Measurements from ENCODE around the gene BCORL1.

BCORL1 gene

GRCh38 chrX:129982300-129983251 is at the start of gene BCORL1:
Gene BCORL1, plus strand, starts transcription at chrX:129982635. Its CDS starts 22,597 bp downstream, at chrX:130005232.
- no peak for FAIRE-seq

DNA sequence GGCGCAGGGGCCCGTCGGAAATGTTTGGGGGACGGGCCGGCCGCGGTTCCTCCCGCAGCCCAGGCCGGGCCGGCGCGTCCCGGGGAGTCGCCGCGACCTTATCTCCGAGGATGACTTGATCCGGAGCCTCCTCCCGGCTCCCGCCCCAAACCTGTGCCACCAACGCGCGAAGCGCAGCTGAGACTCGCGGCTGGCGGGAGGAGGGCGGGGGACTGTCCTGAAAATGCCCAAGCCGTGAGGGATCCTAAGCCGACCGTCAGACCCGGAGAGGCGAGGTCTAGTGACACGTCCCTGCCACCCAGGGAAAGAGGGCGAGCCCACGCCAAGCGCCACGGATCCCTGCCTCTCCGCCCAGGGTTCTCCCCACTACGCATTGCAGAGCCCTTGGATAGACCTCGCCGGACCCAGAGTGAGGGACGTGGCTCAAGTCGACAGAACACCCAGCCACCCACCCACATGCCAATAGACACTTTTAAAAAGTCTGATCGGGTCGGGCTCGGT is 49.6 kb upstream of the BCORL1 start:
- FAIRE-seq = no peak

- FAIRE-seq = no peak
Observed at GRCh38 chrX:129933700-129934099, 48.7 kb upstream of the BCORL1 start.

DNA sequence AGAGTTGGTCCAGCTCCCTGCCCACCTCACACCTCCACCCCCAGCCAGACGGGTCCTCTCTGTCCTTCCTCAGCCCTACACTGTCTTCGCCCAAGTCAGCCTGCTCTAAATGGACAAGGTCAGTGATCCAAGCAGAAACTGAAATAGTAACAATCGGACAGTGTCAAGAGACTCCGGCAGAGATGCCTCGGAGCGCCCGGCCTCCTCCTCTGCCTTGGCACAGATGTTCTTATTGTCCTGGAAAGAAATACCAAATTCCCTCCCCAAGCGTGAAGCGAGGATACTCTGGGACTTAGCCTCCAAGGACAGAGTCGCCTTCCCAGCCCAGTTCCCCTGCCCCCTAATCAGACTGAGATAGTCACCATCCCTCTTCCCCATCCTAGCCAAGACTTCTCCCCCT is 48.0 kb upstream of the BCORL1 start:
- no peak for FAIRE-seq

DNA sequence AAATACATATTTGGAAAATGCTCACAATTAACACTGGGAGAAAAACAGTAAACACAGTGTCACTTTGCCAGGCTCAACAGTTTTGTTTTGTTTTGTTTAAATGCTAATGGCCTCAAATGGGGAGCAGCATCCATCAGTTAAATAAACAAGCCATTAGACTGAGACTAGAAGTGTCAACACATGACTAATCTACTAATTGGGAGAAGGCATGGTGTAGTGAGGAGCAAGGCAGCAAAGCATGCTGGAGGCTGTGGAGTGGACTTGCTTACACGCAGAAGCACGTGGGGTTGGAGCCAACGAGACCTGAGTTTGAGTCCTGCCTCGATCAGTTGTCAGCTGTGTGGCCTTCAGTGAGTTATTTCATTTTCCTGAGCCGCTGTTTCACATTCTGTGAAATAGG is 47.5 kb upstream of the BCORL1 start:
- FAIRE-seq = no peak

GRCh38 chrX:129938081-129938480 is 44.4 kb upstream of the BCORL1 start:
- no peak for FAIRE-seq

- no peak for FAIRE-seq
Observed at GRCh38 chrX:129939986-129940385, 42.4 kb upstream of the BCORL1 start.

DNA sequence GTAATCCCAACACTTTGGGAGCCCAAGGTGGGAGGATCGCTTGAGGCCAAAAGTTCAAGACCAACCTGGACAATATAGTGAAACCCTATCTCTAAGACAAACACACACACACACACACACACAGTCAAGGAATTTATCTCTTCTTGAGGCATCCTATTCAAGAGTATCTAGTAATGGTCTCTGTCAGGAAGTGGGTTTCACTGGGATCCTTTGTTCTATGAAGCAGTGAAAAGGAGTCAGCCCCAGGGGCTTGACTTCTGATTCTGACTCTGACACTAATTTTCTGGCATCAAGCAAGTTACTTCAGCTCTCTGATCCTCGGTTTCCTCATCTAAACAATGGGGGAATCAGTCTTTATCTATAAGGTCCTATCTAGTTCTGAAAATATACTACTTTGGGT is 41.7 kb upstream of the BCORL1 start:
- FAIRE-seq = no peak

DNA sequence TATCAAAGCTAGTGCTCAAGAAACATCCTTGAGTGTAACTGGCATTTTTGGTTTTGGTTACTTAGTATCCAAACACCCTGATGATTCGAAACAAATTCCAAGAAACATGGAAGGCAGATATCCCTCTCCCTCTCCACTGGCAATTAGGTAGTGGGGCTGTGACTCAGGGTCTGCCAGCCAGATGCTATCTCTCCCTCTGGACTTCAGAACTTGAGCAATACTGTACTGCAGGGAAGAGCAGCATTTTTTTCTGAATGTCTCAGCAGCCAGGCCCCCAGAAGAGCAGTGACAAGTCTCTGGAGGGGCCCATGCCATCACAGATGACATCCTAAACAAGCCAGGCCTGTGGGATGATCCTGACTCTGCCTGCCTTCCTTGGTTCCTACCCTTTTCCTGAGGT is 37.3 kb upstream of the BCORL1 start:
- no peak for FAIRE-seq

DNA sequence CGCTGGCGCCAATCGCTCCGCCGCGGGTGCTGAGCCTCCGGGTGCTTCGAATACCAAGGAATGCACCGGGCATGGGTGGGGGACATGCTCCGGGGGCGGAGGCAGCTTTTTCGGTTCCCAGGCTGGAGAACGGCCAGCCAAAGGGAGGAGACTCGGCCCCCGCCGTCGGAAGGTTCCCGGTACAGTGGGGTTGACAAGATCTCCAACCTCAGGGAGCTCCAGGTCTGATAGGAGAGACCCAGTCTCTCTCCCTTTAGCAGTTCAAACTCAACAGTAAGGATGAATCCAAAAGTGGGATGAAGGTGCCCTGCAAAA is 29.1 kb upstream of the BCORL1 start:
- no peak for FAIRE-seq

- no peak for FAIRE-seq
Observed at GRCh38 chrX:129953881-129954280, 28.6 kb upstream of the BCORL1 start.

DNA sequence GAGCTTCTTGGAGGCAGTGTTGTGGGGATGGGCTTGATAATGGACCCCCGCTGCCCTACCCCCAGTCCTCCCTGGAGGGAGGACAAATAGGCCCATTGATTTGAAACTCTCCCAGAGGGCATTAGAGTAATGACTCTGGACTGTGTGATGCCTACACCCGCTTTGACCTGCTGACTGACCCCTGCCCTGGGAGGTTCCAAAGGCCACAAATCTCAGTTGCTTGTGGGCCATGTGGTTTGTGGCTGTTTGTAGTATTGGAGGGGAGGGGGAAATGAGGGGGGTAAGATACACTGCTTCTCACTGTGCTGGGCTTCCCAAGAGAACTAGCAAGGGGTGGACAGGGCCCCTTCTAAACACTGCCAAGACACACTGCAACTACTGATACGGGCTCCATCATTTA is 27.6 kb upstream of the BCORL1 start:
- no peak for FAIRE-seq

GRCh38 chrX:129955682-129956081 is 26.8 kb upstream of the BCORL1 start:
- no peak for FAIRE-seq

- no peak for FAIRE-seq
Observed at GRCh38 chrX:129956145-129956544, 26.3 kb upstream of the BCORL1 start.

DNA sequence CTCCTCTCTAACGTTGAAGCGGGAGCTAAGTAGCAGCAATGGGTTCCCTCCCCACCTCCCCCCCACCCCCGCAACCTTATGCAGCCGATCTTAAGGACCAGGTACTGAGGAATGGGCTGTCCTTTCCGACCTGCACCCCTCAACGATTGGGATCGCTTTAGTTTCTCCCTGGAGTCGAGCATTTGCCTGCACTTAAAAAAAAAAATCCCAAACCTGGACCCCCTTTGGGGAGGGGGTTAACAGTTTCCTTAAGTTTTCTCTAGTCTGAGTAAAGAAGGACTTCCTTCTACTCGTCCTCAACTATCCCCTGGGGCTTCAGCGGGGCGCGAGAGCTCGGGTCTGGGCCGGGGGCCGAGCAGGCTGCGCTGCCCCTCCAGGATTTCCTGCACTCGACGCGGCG is 25.7 kb upstream of the BCORL1 start:
- FAIRE-seq = no peak

DNA sequence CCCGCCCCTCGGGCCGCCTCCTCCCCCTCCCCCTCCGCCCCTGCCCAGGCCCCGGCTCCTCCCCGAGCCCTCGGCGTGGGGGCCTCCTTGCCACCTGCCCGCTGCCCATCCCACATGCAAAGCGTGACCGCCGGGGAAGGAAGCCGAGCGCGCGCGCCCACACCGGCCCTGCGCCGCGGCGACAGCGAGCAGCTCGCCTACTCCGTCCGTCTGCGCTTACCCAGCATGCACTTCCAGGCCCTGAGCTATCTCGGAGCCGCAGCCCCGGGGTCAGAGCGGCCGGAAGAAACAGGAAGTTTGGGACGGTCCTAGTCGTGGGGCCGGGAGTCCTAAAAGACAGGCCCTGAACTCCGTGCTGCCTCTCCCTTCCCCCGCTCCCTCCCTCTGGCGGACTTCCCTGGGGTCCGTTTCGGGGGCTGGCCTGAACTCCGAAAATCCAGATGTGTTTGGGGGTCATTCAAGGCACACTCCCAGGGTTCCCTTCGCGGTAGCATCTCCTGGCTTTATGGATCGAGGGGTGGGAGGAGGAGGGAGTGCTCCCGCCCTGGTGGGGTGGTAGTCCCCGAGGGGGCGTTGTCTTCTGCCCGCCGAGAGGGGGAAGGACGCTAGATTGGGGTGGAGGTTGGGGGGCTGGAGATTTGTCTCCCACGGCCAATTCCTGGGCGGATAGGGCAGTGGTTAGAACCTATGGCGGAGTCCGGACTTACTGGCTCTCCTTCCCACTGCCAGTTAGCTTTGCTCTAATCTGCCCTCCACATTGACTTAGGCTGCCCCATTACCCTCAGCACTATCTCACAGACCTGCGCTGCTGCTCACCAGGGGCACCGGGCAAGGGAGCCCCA is 25.0 kb upstream of the BCORL1 start:
- no peak for FAIRE-seq

DNA sequence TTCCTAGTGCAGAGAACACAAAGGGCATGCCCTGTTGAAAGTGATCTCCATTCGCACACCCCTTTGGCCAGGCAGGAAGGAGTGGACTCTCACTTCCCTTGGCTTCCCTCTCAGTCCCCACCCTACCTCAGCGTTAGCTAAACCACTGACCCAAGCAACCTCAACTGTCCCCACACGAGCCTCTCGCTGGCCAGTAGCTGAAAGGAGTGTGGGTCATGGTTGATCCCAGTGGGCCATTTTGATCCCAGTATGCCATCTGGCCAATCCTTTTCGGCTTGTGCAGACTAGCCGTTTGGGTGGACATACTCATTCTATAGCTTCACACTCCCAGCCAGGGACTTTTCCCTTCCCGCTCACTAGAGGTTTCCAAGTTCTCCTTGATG is 24.4 kb upstream of the BCORL1 start:
- FAIRE-seq = no peak

DNA sequence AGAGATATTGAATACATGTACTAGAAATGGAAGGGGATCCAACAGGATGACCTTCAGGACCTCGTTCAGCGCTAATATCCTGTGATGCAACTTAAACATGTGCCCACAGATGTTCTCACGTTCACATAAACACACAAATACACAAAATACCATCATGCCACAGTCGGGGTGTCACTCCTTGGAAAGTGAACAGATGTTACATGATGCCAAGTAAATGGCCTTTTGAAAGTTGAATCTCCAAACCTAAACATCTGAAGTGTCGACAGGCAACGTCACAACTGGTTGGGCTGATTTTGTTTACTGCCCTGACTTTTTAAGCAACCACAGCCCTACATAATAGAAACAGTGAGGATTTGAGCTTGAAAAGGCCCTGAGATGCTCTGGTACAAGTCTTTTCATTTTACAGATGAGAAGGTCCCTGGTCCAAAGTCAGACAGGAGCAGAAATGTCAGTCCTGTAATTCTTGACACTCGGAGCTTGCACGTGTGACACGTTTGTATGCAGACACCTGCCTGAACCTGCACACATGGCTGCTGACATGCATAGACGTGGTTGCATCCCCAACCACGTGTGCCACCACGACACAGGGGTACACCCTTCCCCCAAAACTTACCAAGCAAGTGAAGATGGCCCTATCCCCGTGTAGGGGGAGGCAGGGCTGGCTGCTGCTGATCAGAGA is 23.5 kb upstream of the BCORL1 start:
- no peak for FAIRE-seq

GRCh38 chrX:129959493-129959832 is 23.0 kb upstream of the BCORL1 start:
- FAIRE-seq = no peak

DNA sequence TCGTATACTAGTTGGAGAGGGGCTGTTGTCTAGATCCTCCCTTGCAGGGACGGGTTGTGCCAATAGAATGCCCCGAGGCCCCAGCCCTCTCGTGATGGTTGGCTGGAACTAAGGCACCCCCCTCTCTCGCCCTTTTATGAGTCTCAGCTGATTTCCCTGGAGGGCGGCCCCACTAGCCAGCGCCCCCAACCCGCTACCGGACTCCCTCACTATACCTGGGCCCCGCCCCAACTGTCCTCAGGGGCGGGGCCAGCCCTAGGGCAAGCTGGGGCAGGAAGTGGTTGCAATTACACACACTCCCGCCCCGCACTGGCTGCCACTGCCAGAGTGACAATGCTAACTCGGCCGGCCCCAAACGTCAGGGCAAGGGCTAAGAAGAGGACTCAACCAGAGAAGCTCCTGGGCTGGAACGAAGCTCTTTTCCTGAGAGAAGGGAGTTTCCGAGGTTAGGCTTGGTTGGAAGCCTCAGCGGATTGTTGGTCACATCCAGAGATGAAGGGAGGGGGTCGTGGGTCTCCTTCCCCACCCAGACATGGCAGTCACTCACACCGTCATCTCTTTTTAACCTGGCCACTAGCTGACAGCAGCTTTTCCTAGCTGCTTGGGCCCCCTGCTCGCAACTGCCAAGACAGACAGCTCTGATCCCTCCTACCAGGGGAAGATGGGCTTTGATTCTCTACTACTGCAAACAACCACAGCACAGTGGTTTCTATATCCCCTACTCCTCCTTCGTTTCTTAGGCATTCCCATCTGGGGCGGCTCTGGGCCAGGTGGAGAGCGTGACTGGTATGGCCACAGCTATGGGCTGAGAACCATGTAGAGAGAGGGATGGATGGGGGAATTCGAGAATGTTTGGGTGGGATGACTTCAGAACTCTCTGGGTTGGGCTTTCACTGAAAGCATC is 21.0 kb upstream of the BCORL1 start:
- no peak for FAIRE-seq

- FAIRE-seq = no peak
Observed at GRCh38 chrX:129963729-129964128, 18.7 kb upstream of the BCORL1 start.

DNA sequence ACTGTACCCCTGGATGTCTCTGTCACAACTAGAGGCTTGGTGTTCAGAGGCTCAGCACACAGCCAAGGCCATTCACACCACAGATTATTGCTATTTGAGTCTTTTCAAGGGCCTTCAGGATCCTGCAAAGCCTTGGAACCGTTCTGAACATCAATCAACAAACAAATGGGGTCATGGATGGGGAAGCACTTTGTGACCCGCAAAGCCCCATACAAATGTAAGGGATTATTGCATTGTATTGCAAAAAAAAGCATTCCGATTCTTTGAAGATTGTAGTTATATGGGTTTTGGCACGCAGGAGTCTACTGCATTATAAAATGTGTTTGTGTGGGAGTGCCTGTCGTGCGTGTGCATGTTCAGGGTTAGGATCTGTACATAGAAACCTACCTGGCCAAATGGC is 17.3 kb upstream of the BCORL1 start:
- no peak for FAIRE-seq

Data from colon (tissue), 2 donors.